ENCODE results near the gene APOBEC3F.
"Not testable (repeated sequence)": the region's sequence is repeated elsewhere in the genome, so short reads cannot be mapped to it uniquely, and the experiment has no call there.

- TF ChIP-seq, protein P1, sequence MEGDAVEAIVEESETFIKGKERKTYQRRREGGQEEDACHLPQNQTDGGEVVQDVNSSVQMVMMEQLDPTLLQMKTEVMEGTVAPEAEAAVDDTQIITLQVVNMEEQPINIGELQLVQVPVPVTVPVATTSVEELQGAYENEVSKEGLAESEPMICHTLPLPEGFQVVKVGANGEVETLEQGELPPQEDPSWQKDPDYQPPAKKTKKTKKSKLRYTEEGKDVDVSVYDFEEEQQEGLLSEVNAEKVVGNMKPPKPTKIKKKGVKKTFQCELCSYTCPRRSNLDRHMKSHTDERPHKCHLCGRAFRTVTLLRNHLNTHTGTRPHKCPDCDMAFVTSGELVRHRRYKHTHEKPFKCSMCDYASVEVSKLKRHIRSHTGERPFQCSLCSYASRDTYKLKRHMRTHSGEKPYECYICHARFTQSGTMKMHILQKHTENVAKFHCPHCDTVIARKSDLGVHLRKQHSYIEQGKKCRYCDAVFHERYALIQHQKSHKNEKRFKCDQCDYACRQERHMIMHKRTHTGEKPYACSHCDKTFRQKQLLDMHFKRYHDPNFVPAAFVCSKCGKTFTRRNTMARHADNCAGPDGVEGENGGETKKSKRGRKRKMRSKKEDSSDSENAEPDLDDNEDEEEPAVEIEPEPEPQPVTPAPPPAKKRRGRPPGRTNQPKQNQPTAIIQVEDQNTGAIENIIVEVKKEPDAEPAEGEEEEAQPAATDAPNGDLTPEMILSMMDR (IDR thresholded peaks at IDR 0.05) = not testable (repeated sequence)
- peak in 1 of 2 donors; percentile 37 for TF ChIP-seq POLR2A (IDR thresholded peaks at IDR 0.05)
Measured at GRCh38 chr22:39077026-39077840, 36.6 kb downstream of the APOBEC3F start, which contains the start of gene APOBEC3G.

Data from thyroid gland (tissue), 4 donors.